Endothelial cell (in vitro differentiated cells): ENCODE results near the gene RBM18. TPM values are rescaled to one million over a fixed set of nuclear protein-coding genes. Genes with fewer than 3 reads are reported as not detected.

Experiments
- DNase-seq: peaks from one replicate; pipeline ENCODE4 v3.0.0; 2021; ENCODE audit warnings: low spot score
- H3K27ac Mint-ChIP-seq: one replicate; pipeline ENCODE4 v1.8.0; 2021; ENCODE audit warnings: mixed read lengths, inconsistent platforms; ENCODE audit not compliant: unreplicated experiment
- H3K27me3 Mint-ChIP-seq: one replicate; pipeline ENCODE4 v1.8.0; 2021; ENCODE audit warnings: mild to moderate bottlenecking, moderate library complexity, mixed read lengths, inconsistent platforms; ENCODE audit not compliant: unreplicated experiment
- H3K36me3 Mint-ChIP-seq: one replicate; pipeline ENCODE4 v1.8.0; 2021; ENCODE audit warnings: mild to moderate bottlenecking, low read depth, mixed read lengths, inconsistent platforms; ENCODE audit not compliant: unreplicated experiment
- H3K4me1 Mint-ChIP-seq: one replicate; pipeline ENCODE4 v1.8.0; 2021; ENCODE audit warnings: mild to moderate bottlenecking, mixed read lengths, inconsistent platforms; ENCODE audit not compliant: unreplicated experiment
- H3K4me3 Mint-ChIP-seq: one replicate; pipeline ENCODE4 v1.8.0; 2021; ENCODE audit warnings: mild to moderate bottlenecking, mixed read lengths, inconsistent platforms; ENCODE audit not compliant: unreplicated experiment
- H3K9me3 Mint-ChIP-seq: one replicate; pipeline ENCODE4 v1.8.0; 2021; ENCODE audit warnings: mixed read lengths, inconsistent platforms; ENCODE audit not compliant: unreplicated experiment
- CTCF ChIP-seq: fragments of 200-600 bp; sonication (generic); IDR thresholded peaks from one replicate; pipeline ENCODE4 v1.5.0; 2021; ENCODE audit warnings: antibody characterized with exemption; ENCODE audit not compliant: unreplicated experiment
- total RNA-seq: library from RNA; stranded (reverse); fragmentation: NEBNext Ultra II Directional; extraction: Animal tissue kit (Norgen Biotek cat#: 25700); gene quantifications from one replicate; pipeline ENCODE4 v1.2.1, GENCODE V29; 2021; ENCODE audit not compliant: unreplicated experiment

RBM18 gene
- total RNA-seq, 1 donor from 2014 or later = 22.2 TPM

GRCh38 chr9:122286764-122287163 lies 22.1 kb upstream of the RBM18 start:
- no peak for DNase-seq
- no peak overlapping the region for H3K4me3 Mint-ChIP-seq
- peaks cover 54% of the 10 kb centered on the region for H3K4me1 Mint-ChIP-seq
- H3K9me3 Mint-ChIP-seq = no peaks in the 10 kb centered on the region
- no peak overlapping the region for H3K27ac Mint-ChIP-seq
- H3K36me3 Mint-ChIP-seq = peaks cover 15% of the 10 kb centered on the region
- TF ChIP-seq CTCF = no peak
- H3K27me3 Mint-ChIP-seq = no peaks in the 10 kb centered on the region

- no peaks in the 10 kb centered on the region for H3K9me3 Mint-ChIP-seq
- peaks cover 52% of the 10 kb centered on the region for H3K4me1 Mint-ChIP-seq
- peaks cover 20% of the 10 kb centered on the region for H3K36me3 Mint-ChIP-seq
- H3K27ac Mint-ChIP-seq = peak overlapping the region; percentile 97
- peak overlapping the region; percentile 34 for H3K4me3 Mint-ChIP-seq
- H3K27me3 Mint-ChIP-seq = peaks cover 2% of the 10 kb centered on the region
- TF ChIP-seq CTCF = no peak
- DNase-seq = no peak
These were observed 16.7 kb upstream of the RBM18 start for GRCh38 chr9:122281368-122281767.

- Mint-ChIP-seq H3K4me1 (peaks cover 30% of the 10 kb centered on the region), H3K27me3 (peaks cover 2% of the 10 kb centered on the region), H3K4me3 (no peak overlapping the region), H3K27ac (no peak overlapping the region), H3K36me3 (peaks cover 39% of the 10 kb centered on the region), H3K9me3 (peaks cover 4% of the 10 kb centered on the region)
- no peak for TF ChIP-seq CTCF
- no peak for DNase-seq
These were observed 12.8 kb upstream of the RBM18 start for GRCh38 chr9:122277285-122277897.

- H3K4me3 Mint-ChIP-seq = no peak overlapping the region
- no peak overlapping the region for H3K27ac Mint-ChIP-seq
- peaks cover 2% of the 10 kb centered on the region for H3K27me3 Mint-ChIP-seq
- peaks cover 40% of the 10 kb centered on the region for H3K36me3 Mint-ChIP-seq
- H3K9me3 Mint-ChIP-seq = peaks cover 4% of the 10 kb centered on the region
- no peak for TF ChIP-seq CTCF
- peaks cover 17% of the 10 kb centered on the region for H3K4me1 Mint-ChIP-seq
- no peak for DNase-seq
These were observed 11.5 kb upstream of the RBM18 start for GRCh38 chr9:122276096-122276495.

GRCh38 chr9:122274055-122274454 lies 9.4 kb upstream of the RBM18 start:
- Mint-ChIP-seq H3K27me3 (peaks cover 2% of the 10 kb centered on the region), H3K36me3 (peaks cover 44% of the 10 kb centered on the region), H3K9me3 (peaks cover 4% of the 10 kb centered on the region), H3K27ac (no peak overlapping the region), H3K4me3 (peak overlapping the region; percentile 72), H3K4me1 (no peaks in the 10 kb centered on the region)
- TF ChIP-seq CTCF = no peak
- DNase-seq = no peak
